ENCODE data around the gene ZNF330. TPM values are rescaled to one million over a fixed set of nuclear protein-coding genes. Genes with fewer than 3 reads are reported as not detected.

ZNF330 gene
- polyA plus RNA-seq, 1 donor (not counting 4 experiments of a cell fraction or from before 2014, with no cell fraction given): 31.1 TPM

DNA sequence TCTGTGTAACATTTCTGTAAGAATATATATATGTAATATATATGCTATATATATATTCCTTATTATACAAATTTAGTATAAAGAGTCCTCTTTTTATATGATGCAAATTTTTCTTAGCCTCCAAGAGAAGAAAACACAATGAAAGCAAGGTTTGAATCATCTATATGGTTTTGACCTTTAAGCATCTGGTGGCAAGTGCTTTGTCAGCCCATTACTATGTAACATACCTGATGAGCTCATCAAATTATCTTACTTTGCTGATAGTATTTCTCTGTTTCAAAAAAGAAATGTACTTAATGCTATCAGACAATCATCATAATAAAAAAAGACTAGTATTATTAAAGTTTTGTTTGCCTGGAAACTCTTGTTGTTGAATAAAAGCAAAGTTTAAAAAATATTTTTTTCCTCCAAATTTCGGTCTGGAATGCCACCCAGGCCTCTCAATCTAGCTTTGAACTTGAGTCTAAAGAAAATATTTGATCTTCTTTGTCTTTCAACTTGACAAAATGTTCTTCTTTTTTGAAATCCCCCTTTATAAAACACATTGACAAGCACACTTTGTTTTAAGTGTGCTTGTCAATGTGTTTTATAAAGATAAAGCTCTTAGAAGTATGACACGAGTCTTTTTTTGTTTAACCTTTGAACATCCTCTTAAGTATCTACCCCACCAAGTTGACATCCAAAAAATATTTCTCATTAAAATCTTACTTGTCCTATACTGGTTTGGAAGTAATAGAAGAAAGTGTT, 26.2 kb downstream of the ZNF330 start:
- no peak overlapping the region for H3K9ac ChIP-seq (ENCODE audit: control insufficient read depth, extremely low read depth, insufficient read depth, low read length)

DNA sequence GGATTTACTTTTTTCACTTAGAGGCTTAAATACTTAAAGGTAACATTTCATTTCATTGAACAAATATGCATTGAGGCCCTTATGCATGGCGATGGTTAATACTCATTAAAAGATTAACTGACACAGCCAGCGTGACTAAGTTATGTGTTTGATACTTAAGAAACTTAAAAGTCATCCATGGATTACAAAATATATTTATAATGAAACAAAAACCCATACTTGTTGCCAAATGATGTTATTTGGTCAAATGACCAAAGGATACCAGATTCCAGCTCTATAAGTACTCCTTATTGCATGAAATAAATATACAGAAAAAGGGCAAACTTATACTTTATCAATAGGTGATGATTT, 26.7 kb downstream of the ZNF330 start:
- H3K27ac ChIP-seq (ENCODE audit: control insufficient read depth, insufficient read depth, low read length): no peak overlapping the region
- H3K4me1 ChIP-seq (ENCODE audit: control insufficient read depth, extremely low read depth, insufficient read depth, low read length): no peaks in the 10 kb centered on the region

More for the DNA sequence above, 26.2 kb downstream of the ZNF330 start:
- no peaks in the 10 kb centered on the region for H3K79me2 ChIP-seq (ENCODE audit: control insufficient read depth, insufficient read depth, low read length)
- TF ChIP-seq, protein P1, sequence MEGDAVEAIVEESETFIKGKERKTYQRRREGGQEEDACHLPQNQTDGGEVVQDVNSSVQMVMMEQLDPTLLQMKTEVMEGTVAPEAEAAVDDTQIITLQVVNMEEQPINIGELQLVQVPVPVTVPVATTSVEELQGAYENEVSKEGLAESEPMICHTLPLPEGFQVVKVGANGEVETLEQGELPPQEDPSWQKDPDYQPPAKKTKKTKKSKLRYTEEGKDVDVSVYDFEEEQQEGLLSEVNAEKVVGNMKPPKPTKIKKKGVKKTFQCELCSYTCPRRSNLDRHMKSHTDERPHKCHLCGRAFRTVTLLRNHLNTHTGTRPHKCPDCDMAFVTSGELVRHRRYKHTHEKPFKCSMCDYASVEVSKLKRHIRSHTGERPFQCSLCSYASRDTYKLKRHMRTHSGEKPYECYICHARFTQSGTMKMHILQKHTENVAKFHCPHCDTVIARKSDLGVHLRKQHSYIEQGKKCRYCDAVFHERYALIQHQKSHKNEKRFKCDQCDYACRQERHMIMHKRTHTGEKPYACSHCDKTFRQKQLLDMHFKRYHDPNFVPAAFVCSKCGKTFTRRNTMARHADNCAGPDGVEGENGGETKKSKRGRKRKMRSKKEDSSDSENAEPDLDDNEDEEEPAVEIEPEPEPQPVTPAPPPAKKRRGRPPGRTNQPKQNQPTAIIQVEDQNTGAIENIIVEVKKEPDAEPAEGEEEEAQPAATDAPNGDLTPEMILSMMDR (optimal IDR thresholded peaks at IDR 0.05 in 1 of 3, IDR thresholded peaks at IDR 0.05 in 1 of 3, conservative IDR thresholded peaks at IDR 0.05 in 1 of 3; ENCODE audit: extremely low read depth in 1 of 3, insufficient read depth in 2 of 3, low read length in 3 of 3): no peak
- TF ChIP-seq EZH2 (IDR thresholded peaks at IDR 0.05; ENCODE audit: low read length): no peak
- no peaks in the 10 kb centered on the region for H3K36me3 ChIP-seq (ENCODE audit: control insufficient read depth in 2 of 2, extremely low read depth in 1 of 2, insufficient read depth in 2 of 2, low read length in 2 of 2)
- no peak for DNase-seq (ENCODE audit: low read depth, low spot score)
- no peaks in the 10 kb centered on the region for H3K27me3 ChIP-seq (ENCODE audit: control insufficient read depth, extremely low read depth, insufficient read depth, low read length)
- dilution Hi-C loops (cut with MboI; ENCODE audit: extremely low pct_ligation_motif_present, low sequenced_read_pairs): no loop called here
- H3K4me2 ChIP-seq (ENCODE audit: control insufficient read depth, extremely low read depth, insufficient read depth, low read depth, low read length): no peak overlapping the region
- H3K9me1 ChIP-seq (ENCODE audit: control insufficient read depth, extremely low read depth, insufficient read depth, low read length): no peaks in the 10 kb centered on the region
- no peaks in the 10 kb centered on the region for H3K4me1 ChIP-seq (ENCODE audit: control insufficient read depth, extremely low read depth, insufficient read depth, low read length)
- no peak overlapping the region for H3K4me3 ChIP-seq (ENCODE audit: control insufficient read depth in 2 of 3, extremely low read depth in 1 of 3, insufficient read depth in 2 of 3, low read depth in 1 of 3, low read length in 3 of 3)
- no peak overlapping the region for H2AFZ ChIP-seq (ENCODE audit: control insufficient read depth, low read length)
- H3K9me3 ChIP-seq (ENCODE audit: control insufficient read depth, low read depth, low read length): no peaks in the 10 kb centered on the region
- H3K27ac ChIP-seq (ENCODE audit: control insufficient read depth, insufficient read depth, low read length): no peak overlapping the region
- H4K20me1 ChIP-seq (ENCODE audit: control insufficient read depth, extremely low read depth, insufficient read depth, low read length): no peaks in the 10 kb centered on the region
- FAIRE-seq: no peak

More for the DNA sequence above, 26.7 kb downstream of the ZNF330 start:
- Histone ChIP-seq H3K79me2 (ENCODE audit: control insufficient read depth, insufficient read depth, low read length) (no peaks in the 10 kb centered on the region), H3K9ac (ENCODE audit: control insufficient read depth, extremely low read depth, insufficient read depth, low read length) (no peak overlapping the region), H3K4me3 (ENCODE audit: control insufficient read depth in 2 of 3, extremely low read depth in 1 of 3, insufficient read depth in 2 of 3, low read depth in 1 of 3, low read length in 3 of 3) (no peak overlapping the region), H2AFZ (ENCODE audit: control insufficient read depth, low read length) (no peak overlapping the region), H3K4me2 (ENCODE audit: control insufficient read depth, extremely low read depth, insufficient read depth, low read depth, low read length) (no peak overlapping the region), H4K20me1 (ENCODE audit: control insufficient read depth, extremely low read depth, insufficient read depth, low read length) (no peaks in the 10 kb centered on the region), H3K27me3 (ENCODE audit: control insufficient read depth, extremely low read depth, insufficient read depth, low read length) (no peaks in the 10 kb centered on the region), H3K9me1 (ENCODE audit: control insufficient read depth, extremely low read depth, insufficient read depth, low read length) (no peaks in the 10 kb centered on the region), H3K36me3 (ENCODE audit: control insufficient read depth in 2 of 2, extremely low read depth in 1 of 2, insufficient read depth in 2 of 2, low read length in 2 of 2) (no peaks in the 10 kb centered on the region), H3K9me3 (ENCODE audit: control insufficient read depth, low read depth, low read length) (no peaks in the 10 kb centered on the region)
- dilution Hi-C loops (cut with MboI; ENCODE audit: extremely low pct_ligation_motif_present, low sequenced_read_pairs): no loop called here
- DNase-seq (ENCODE audit: low read depth, low spot score) (no peak), FAIRE-seq (no peak)
- TF ChIP-seq, protein P1 (optimal IDR thresholded peaks at IDR 0.05 in 1 of 3, IDR thresholded peaks at IDR 0.05 in 1 of 3, conservative IDR thresholded peaks at IDR 0.05 in 1 of 3; ENCODE audit: extremely low read depth in 1 of 3, insufficient read depth in 2 of 3, low read length in 3 of 3): no peak
- no peak for TF ChIP-seq EZH2 (IDR thresholded peaks at IDR 0.05; ENCODE audit: low read length)
